NCI-H2107 treated with DMSO at 0.1 percent for 48 hours (cell line): ENCODE data around the gene RPL27.
"Not testable (repeated sequence)": the region's sequence is repeated elsewhere in the genome, so short reads cannot be mapped to it uniquely, and the experiment has no call there.

Source experiments
- DNase-seq: peaks from one replicate; lab custom pipeline; 2025; ENCODE audit not compliant: unreplicated experiment; lab: John Stamatoyannopoulos, UW

Gene RPL27

DNA sequence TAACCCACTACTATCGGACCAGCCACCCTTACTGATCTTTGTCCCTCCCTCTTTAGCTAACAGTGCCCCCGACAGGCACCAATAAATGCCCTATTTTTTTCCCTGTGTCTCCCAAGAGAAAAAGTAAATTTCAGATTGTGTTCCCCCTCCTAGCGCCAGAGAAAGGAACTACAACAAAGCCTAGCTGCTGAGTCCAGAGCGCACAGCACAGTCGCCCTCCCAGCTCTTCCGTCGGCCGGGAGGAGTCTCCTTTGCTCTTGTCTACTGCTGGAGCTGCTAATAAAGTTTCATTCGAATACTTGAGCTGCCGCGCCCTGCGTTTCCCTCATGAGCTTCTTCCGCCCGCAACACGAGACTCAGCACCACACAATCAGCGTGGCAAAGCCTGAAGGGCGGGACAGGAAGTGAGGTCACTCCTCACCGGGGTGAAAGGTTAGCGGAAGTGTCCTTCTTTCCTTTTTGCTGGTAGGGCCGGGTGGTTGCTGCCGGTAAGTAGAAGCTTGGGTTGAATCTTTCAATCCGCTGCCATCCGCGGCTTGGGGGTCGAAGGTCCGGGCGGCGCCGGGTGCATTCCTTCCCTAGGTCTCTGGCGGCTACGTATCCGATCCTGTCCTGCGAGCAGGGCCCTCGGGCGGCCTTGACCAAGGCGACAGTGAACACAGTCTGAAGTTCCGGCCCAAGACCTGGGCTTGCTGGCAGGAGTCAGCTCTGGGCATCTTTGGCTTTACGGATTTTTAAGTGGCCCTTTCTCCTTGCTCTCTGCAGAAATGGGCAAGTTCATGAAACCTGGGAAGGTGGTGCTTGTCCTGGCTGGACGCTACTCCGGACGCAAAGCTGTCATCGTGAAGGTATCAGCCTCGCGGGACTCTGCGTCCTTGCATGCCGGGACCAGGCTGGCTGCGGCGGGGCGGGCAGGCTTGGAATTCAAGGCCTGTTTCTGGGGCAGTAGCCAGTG, at the start of gene RPL27:
Gene RPL27 (plus strand): TSS at position 436 of the 955 bp plus-strand sequence. CDS start 332 bp downstream, at position 768.
- DNase-seq: peak; percentile 97

- DNase-seq: no peak
These were observed 48.0 kb upstream of the RPL27 start for GRCh38 chr17:42950044-42950783.

GRCh38 chr17:42953669-42954068, 44.5 kb upstream of the RPL27 start:
- DNase-seq: no peak

- DNase-seq: peak; percentile 82
These were observed 33.9 kb upstream of the RPL27 start, which contains the start of gene AARSD1 for GRCh38 chr17:42964161-42964932. AARSD1 (minus strand) TSS chr17:42964454; CDS start chr17:42964440, 14 bp downstream.

DNA sequence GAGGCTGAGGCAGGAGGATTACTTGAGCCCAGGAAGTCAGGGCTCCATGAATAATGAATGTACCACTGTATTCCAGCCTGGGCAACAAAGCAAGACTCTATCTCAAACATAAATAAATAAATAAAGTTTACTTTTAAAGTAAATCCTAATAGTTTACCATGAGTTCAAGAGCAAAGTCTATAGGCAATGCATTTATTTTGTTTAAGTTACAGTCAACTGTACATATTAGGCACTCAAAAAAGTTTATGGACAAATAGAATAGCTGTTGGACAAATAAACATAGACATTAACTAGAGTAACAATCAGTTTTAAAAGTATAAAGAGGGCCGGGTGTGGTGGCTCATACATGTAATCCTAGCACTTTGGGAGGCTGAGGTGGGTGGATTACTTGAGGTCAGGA, 30.3 kb upstream of the RPL27 start:
- DNase-seq: no peak

DNA sequence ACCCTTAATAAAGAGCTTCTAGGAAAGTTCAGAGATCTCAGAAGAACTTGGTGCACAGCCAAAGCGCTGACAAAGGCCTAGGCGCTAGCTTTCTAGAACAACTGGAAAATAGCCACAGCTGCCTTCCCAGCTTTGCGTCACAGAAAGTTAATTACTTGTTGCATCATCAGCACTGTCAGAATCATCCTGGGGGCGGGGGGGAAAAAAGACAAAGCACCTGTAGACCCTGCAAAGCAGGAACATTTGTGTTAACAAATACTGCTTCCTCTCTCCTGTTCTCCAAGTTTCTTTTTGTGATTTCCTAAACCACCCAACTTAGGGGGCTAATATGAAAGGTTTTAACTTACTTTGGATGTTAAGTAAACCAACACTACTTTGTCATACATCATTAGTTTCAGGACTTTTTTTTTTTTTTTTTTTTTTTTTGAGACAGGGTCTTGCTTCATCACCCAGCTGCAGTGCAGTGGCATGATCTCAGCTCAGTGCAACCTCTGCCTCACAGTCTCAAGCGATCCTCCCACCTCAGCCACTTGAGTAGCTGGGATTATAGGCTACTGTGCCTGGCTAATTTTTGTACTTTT, 29.1 kb upstream of the RPL27 start:
- DNase-seq: no peak

DNA sequence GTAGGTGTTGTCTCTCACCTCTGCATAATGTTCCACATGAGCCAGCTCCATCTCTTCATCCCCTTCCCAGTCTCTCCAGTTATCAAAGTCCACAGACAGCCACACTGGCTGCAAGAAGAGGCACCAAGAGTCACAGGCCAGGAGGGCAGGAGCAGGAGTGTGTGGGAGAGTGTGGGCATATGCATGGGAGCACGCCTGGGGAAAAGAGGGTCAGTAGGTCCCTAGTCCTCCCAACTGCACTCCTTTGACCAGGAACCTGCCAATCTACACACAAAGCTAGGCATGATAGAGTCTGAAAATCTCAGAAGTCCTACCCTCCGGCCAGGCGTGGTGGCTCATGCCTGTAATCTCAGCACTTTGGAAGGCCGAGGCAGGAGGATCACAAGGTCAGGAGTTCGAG, 26.6 kb upstream of the RPL27 start:
- no peak for DNase-seq

DNA sequence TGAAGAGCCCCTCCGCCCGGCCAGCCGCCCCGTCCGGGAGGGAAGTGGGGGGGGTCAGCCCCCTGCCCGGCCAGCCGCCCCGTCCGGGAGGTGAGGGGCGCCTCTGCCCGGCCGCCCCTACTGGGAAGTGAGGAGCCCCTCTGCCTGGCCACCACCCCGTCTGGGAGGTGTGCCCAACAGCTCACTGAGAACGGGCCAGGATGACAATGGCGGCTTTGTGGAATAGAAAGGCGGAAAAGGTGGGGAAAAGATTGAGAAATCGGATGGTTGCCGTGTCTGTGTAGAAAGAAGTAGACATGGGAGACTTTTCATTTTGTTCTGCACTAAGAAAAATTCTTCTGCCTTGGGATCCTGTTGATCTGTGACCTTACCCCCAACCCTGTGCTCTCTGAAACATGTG, 24.9 kb upstream of the RPL27 start:
- not testable (repeated sequence) for DNase-seq

DNA sequence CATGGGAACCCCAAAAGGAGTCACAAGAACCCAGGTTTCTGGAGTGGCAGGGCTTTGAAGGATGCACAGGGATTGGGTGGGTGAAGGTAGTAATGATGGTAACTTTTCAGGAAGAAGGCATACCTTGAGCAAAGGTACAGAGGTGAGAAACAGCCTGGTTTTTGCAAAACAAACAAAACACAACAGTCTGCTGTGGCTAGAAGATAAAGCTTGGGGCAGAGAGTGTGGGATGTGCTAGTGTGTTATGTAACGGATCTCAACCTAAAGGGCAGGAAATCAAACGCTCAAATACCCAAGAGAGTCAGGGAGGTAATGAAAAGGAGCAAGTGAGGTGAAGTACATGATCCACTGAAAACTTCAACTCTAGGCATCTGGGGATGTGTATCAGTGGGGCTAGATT, 23.0 kb upstream of the RPL27 start:
- no peak for DNase-seq

- DNase-seq: not testable (repeated sequence)
These were observed 22.5 kb upstream of the RPL27 start for GRCh38 chr17:42975701-42976100.

- peak; percentile 66 for DNase-seq
These were observed 18.5 kb upstream of the RPL27 start, which contains the start of gene PTGES3L for GRCh38 chr17:42979511-42980273. PTGES3L (minus strand) TSS chr17:42980080; CDS start chr17:42980053, 27 bp downstream.

DNA sequence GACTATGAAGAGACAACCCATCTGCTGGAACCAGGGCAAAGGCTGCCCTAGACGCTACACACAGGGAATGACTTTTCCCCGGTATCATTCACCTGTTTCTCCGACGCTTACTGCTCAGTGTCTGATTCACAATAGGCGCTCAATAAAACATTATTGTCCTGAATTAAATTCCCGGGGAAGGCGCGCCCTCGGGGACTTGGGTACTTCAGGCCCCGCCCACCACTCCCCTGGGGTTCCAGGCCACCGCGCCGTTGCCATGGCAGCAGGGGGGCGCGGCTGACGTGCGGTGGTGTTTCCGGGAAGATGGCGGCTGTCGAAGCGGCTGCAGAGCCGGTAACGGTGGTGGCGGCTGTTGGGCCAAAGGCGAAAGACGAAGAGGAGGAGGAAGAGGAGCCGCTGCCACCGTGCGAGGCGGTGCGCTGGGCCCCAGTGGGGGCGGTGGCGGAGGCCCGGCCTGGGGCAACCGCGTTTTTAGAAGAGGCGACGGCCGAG, 17.9 kb upstream of the RPL27 start, which contains the start of gene RUNDC1:
Gene RUNDC1 (plus strand): TSS at position 292 of the 492 bp plus-strand sequence. CDS start 12 bp downstream, at position 304.
- peak; percentile 73 for DNase-seq

- peak; percentile 38 for DNase-seq
These were observed 17.3 kb upstream of the RPL27 start for GRCh38 chr17:42980766-42981397.

DNA sequence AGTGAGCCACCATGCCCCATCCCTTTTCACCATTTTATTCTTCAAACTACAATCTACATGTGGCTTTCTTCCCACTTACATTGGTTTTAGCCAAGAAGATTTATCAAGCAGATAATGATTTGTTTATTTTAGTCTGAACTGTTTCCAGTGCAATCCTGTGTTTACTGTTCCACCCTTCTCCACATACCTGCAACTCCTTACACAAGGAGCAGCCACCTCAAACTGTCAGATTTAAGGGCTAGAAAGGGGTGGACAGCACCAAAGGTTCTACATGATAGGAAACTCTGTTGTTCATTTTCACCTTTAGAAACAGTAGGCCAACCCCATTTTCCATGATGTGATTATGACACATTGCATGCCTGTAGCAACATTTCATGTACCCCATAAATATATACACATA, 16.0 kb upstream of the RPL27 start:
- DNase-seq: no peak

GRCh38 chr17:42985225-42985624, 13.0 kb upstream of the RPL27 start:
- no peak for DNase-seq

DNA sequence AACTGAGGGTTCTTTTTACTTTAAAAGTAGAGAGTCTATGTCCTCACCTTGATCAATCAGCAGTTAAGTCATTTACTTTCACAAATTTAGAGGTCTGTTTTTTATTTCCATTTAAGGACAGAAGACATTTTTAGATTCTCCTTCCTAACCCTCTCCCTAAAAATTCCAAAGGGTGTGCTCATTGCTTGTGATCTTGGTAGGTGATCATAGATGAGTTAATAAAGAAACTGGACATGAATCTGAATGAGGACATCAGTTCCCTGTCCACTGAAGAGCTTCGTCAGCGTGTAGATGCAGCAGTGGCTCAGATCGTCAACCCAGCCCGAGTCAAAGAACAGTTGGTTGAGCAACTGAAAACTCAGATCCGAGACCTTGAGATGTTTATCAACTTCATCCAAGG, 9.1 kb upstream of the RPL27 start:
- no peak for DNase-seq

DNA sequence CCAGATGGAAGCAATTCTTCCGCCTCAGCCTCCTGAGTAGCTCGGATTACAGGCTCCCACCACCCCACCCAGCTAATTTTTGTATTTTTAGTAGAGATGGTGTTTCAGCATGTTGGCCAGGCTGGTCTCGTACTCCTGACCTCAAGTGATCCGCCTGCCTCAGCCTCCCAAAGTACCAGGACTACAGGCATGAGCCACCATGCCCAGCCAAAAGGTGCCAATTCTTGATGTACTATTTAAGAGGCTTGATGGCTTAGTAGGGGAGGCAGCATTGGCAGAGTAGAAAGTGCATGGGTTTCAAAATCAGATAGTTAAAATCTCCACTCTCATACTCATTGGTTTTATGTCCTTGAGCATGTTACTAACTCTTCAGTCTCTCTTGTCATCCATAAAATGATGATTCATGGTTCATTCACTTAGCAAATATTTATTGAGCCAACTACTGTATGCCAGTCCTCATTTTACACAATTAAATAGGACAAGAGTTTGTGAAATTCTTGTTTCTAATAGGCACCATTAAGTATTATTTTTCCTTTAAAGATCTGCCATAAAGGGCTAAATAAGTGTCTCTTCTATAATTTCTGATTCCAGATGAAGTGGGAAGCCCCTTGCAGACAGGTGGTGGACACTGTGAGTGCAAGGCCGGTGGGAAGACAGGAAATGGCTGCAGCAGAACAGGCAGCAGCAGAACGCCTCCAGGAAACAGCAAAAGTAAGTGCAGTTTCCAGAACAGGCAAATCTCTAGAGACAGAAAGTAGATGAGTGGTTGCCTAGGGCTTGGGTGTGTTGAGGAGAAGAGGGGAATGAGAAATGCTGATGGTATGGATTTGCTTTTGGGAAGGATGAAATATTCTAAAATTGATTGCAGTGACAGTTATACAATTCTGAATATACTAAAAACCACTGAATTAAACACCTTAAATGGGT, 8.2 kb upstream of the RPL27 start:
- DNase-seq: no peak

- DNase-seq: no peak
These were observed 6.7 kb upstream of the RPL27 start for GRCh38 chr17:42991471-42991870.
